NK-92 treated with Interleukin-12 subunit alpha and Interleukin-12 subunit beta, amount 100 ng/mL, for 24 hours (cell line): Measurements from ENCODE around the gene COQ2.
"Not testable (repeated sequence)": the region's sequence is repeated elsewhere in the genome, so short reads cannot be mapped to it uniquely, and the experiment has no call there.

Experiments
- DNase-seq: peaks from one replicate; lab custom pipeline; 2025; lab: John Stamatoyannopoulos, UW

Gene COQ2

GRCh38 chr4:83284193-83285054 lies at the start of gene COQ2:
Gene COQ2 (minus strand): TSS chr4:83284798. CDS start chr4:83284764, 34 bp downstream.
- DNase-seq: peak; percentile 92

GRCh38 chr4:83331956-83332355 lies 47.4 kb upstream of the COQ2 start:
- no peak for DNase-seq

- DNase-seq: no peak
These were observed 45.0 kb upstream of the COQ2 start for GRCh38 chr4:83329521-83330110.

- DNase-seq: no peak
These were observed 44.1 kb upstream of the COQ2 start for GRCh38 chr4:83328521-83329187.

GRCh38 chr4:83326546-83326945 lies 41.9 kb upstream of the COQ2 start:
- no peak for DNase-seq

- not testable (repeated sequence) for DNase-seq
These were observed 40.7 kb upstream of the COQ2 start for GRCh38 chr4:83325306-83325705.

- no peak for DNase-seq
These were observed 38.5 kb upstream of the COQ2 start for GRCh38 chr4:83323136-83323535.

- peak; percentile 9 for DNase-seq
These were observed 36.0 kb upstream of the COQ2 start for GRCh38 chr4:83320548-83320947.

GRCh38 chr4:83318666-83319065 lies 34.1 kb upstream of the COQ2 start:
- no peak for DNase-seq

- DNase-seq: no peak
These were observed 33.1 kb upstream of the COQ2 start for GRCh38 chr4:83317671-83318070.

- no peak for DNase-seq
These were observed 32.0 kb upstream of the COQ2 start for GRCh38 chr4:83316459-83317165.

- DNase-seq: no peak
These were observed 30.8 kb upstream of the COQ2 start for GRCh38 chr4:83315341-83315870.

GRCh38 chr4:83308672-83309071 lies 24.1 kb upstream of the COQ2 start:
- no peak for DNase-seq

- no peak for DNase-seq
These were observed 23.3 kb upstream of the COQ2 start for GRCh38 chr4:83307920-83308319.

GRCh38 chr4:83305187-83305586 lies 20.6 kb upstream of the COQ2 start:
- no peak for DNase-seq

- no peak for DNase-seq
These were observed 13.1 kb upstream of the COQ2 start for GRCh38 chr4:83297548-83298260.

GRCh38 chr4:83293305-83294046 lies 8.9 kb upstream of the COQ2 start:
- DNase-seq: no peak

GRCh38 chr4:83290059-83290774 lies 5.6 kb upstream of the COQ2 start:
- DNase-seq: not testable (repeated sequence)

- not testable (repeated sequence) for DNase-seq
These were observed 3.8 kb upstream of the COQ2 start for GRCh38 chr4:83288381-83288780.

GRCh38 chr4:83285055-83285407 lies 433 bp upstream of the COQ2 start:
- DNase-seq: no peak
